HG03060 (cell line): ENCODE data around the gene ALDH3A2.
"Not testable (repeated sequence)": the region's sequence is repeated elsewhere in the genome, so short reads cannot be mapped to it uniquely, and the experiment has no call there.

Source experiments
- ATAC-seq: cut with Tn5 transposase; IDR thresholded peaks from one replicate; pipeline ENCODE4 v1.9.1; 2021; ENCODE audit warnings: low read depth, moderate number of reproducible peaks; ENCODE audit not compliant: unreplicated experiment

ALDH3A2 gene

GRCh38 chr17:19677736-19678379 lies 29.3 kb downstream of the ALDH3A2 start:
- ATAC-seq = no peak

DNA sequence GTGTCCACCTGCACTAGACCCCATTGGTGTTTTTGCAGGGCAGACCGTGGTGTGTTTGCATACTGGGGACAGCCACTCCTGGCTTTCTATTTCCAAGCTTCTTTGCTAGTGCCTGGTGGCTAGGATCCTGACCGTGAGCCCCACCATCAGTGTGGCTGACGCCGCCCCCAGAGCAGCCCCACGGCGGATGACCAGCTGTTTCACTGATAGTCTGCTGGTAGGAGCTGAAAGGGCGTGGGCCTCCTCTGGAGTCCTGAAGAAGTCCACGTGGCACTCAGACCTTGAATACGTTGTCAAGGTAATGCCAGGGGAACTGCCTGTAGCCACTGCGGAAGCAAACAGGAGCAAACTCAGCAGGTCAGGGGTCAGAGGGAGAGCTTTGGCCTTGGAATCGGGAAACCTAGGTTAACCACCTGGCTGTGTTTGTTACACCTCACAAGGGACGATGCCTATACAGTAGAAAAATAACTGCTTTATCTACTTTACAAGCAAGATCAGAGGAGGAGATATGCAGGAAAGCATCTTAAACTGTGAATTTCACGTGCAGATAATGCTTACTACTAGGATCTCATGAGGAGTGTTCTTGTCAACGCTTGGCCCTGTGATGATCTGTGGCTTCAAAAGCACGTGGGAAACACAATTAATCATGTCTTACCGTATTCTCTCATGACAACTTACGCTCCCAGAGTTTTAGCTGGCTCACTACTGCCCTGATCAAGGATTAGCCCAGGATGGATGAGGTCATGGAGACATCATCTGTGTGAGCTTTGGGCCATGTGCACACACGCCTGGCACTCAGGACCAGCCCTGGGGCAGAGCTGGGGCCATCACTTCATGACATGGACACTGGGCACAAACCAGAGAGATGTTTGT lies 30.3 kb downstream of the ALDH3A2 start:
- ATAC-seq = no peak

DNA sequence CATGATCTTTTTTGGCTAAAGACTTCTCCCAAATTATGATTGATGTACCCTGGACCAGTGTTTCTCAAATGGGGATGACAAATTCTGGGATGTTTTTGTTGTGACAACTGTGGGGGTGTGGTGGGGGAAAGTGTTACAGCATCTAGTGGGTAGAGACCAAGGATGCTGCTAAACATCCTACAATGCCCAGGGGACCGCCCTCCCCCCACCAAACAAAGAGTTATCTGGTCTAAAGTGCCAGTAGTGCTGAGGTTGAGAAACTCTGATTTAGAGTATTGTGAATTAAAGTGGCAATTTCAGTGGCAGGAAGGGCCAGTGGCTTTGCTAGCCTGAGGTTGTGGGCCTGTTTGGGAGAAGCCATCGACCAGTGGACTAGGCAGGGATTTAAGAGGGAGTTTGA lies 34.6 kb downstream of the ALDH3A2 start:
- ATAC-seq = no peak

- ATAC-seq = not testable (repeated sequence)
Observed at GRCh38 chr17:19684909-19685580, 36.5 kb downstream of the ALDH3A2 start.

DNA sequence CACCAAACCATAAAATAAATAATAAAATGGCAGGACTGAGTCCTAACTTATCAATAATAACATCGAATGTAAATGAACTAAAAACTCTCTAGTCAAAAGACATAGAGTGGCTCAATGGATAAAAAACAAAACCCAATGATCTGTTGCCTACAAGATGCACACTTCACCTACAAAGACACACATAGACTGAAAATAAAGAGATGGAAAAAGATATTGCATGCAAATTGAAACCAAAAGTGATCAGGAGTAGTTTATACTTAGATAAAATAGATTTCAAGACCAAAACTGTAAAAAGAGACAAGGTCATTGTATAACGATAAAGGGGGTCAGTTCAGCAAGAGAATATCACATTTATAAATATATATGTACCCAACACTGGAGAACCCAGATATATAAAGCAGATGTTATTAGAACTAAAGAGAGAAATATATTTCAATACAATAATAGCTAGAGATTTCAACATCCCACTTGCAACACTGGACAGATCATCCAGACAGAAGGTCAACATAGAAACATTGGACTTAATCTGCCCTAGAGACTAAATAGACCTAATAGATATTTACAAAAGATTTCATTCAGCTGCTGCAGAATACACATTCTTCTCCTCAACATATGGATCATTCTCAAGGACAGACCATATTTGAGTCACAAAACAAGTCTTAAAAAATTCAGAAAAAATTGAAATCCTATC lies 38.0 kb downstream of the ALDH3A2 start:
- no peak for ATAC-seq

- no peak for ATAC-seq
Observed at GRCh38 chr17:19702217-19702641, 53.7 kb downstream of the ALDH3A2 start.

GRCh38 chr17:19703106-19703827 lies 54.7 kb downstream of the ALDH3A2 start:
- no peak for ATAC-seq

- no peak for ATAC-seq
Observed at GRCh38 chr17:19703828-19704613, 55.5 kb downstream of the ALDH3A2 start.

DNA sequence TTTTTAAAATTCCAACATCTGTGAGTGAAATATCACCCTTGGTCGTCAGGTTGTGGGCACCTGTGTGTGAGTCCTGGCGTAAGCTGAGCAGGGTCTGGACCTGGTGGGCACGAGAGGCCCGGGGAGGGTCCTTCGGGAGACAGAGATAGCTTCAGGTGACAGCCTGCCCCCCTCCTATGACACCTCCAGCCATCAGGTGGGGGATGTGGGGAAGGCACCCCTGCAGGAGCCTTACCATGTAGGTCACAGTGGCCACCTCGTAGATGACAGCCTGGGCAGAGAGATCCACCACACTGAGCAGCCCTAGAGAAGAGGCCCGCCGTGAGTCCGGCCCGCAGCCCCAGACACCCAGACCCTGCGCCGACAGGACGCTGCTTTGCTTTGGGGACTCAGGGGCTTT lies 56.6 kb downstream of the ALDH3A2 start:
- no peak for ATAC-seq

DNA sequence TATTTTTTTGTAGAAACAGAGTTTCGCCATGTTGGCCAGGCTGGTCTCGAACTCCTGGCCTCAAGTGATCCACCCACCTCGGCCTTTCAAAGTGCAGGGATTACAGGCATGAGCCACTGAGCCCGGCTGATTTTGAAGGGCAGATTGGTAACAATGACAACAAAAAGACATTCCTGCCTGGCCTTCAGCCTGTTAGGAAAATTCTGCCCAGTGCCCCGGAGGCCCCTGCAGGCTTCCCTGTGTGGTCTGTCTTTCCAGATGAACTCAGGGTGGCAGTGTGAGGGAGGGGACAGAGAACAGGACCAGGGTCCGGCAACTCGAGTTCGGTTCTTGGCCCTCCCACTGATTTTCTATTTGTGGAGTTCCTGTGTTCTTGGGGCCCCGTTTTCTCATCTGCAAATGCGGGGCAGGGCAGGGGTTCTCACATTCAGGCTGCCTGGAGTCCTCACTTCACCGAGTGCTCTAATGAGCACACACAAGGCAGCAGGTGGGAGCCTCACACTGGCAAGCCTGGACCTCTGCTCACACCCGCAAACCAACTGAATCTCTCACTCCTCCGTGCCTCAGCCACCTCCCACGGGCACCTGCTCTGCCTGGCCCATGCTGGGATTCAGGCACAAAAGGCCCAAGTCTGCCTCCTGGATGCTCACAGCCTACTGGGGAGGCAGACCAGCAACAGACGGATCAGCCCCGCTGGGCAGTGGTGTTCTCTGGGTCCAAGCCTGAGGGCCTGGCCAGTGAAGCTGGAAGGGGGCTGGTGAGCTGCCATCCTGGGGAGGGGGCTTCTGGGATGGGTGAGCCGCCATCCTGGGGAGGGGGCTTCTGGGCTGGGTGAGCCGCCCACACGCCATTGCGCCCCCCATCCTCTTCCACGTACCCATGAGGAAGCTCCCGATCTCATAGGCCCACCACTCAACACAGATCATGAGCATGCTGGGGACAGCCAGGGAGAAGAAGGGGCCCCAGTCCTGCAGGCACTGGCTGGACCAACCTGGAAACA lies 57.5 kb downstream of the ALDH3A2 start:
- no peak for ATAC-seq

DNA sequence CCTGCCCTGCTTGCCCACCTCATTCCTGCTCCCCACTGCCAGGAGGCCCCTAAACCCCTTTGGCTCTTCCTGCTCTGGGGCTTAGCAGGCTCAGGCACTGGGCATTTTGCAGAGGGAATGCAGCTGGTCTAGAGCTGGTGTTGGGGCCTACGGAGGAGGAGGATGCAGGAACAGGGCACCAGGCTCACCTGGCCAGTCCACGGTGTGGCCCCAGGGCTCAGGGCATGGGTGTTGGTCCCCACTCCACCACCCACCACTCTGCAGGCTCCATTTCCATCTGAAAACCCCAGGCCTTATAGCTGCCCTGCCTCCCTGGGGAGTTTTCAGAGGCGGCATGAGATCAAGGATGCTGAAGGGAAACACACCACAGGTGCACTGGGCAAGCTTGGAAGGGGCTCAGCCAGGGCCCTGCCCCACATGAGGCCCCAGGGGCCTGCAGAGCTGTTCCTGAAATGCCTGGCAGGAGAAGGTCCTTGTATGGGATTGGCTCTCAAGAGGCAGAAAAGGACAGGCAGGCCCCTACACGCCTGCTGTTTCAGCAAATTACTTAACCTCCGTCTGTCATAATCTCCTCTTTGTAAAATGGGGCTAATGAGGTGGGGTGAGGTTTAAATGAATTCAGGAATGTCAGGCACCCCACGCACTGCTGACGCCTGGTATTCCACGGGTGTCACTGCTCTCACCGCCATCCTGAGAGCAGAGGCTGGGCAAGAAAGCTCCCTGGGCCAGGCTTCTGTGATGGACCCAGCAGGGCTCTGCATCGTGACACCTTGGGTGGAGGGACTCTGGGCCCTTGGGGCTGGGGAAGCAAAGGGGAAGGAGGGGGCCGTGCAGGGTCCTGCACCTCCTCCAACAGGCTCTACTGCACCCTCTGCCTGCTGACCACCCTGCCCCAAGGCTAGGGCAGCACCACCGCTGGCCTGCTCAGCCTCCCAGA lies 58.5 kb downstream of the ALDH3A2 start:
- ATAC-seq = no peak

GRCh38 chr17:19707728-19708221 lies 59.2 kb downstream of the ALDH3A2 start:
- no peak for ATAC-seq

DNA sequence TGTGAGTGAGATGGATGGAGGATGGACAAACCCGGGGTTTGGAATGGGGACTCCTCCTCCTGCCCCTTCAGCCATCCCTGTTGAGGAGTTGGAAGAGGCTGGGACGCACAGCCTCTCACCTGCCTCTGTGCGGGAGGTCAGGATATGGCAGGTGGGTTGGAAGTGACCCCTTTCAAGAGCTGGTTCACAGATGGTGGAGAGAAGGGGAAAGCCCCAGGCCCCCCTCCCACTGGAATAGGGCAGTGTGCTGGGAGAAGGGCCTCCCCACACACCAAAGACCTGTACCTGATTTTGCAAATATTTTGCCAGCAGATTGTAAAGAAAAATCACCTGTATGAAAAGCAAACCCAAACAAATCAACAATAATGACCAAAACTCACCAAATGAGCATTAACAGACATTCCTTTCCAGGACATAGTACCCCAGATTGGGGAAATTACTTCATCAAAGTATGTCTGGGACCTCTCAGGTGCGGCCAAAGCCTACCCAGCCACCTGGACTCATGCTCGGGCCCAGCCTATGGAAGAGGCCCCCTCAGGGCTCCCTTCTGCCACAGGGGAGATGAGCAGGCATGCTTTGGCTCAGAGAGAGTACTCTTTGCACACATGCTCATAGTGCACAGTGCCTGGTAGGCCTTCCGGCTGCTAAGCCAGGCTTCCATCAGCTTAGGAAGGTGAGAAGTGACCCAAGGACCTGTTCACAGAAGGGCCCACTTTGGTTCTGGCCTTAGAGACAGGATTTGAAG lies 60.1 kb downstream of the ALDH3A2 start:
- ATAC-seq = no peak

- ATAC-seq = no peak
Observed at GRCh38 chr17:19709841-19710240, 61.3 kb downstream of the ALDH3A2 start.

DNA sequence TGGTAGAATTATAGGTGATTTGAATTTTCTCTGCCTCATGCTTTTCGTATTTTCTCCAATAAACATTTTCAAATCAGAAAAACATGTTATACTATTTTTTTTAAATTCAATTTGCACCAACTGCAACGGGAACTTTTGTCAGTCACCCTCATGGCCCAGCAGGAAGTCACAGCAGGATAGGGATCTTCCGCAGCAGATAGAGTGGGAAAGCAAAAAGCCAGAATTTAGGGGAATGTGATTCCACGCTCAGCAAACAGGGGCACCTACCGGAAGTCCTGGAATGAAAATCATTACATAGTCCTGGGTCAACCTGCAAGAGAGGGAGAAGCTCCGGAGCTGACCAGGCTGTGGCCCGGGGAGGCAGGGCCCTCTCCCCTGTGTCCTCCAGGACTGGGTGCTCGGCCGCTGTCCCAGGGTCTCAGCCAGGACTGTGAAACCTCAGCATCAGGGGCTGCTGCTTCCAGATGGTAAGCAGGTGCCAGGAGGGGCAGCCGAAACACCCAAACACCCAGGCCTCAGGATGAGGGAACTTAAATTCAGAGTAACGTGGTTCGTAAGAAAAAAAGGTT lies 64.0 kb downstream of the ALDH3A2 start:
- no peak for ATAC-seq

DNA sequence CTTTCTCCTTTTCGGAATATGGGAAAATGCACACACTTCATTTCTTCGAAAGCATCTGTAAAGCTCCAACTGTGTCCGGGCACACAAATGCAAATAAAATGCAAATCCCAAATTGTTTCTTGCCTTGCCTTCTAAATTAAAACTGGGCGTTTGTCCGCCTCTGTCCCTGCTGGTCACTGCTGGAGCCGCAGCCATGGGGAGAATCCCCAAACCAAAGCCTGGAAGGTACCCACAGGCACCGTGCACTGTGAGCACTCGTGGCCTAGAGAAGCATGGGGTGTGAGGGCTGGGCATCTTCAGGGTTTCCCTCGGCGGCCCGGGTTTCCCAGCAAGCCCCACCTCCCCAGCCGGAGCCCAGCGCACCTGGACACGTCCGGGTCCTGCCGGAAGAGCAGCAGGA lies 64.9 kb downstream of the ALDH3A2 start:
- no peak for ATAC-seq
